ENCODE measurements around the gene ZNF532.
"Not testable (repeated sequence)": the region's sequence is repeated elsewhere in the genome, so short reads cannot be mapped to it uniquely, and the experiment has no call there.

ZNF532 gene

DNA sequence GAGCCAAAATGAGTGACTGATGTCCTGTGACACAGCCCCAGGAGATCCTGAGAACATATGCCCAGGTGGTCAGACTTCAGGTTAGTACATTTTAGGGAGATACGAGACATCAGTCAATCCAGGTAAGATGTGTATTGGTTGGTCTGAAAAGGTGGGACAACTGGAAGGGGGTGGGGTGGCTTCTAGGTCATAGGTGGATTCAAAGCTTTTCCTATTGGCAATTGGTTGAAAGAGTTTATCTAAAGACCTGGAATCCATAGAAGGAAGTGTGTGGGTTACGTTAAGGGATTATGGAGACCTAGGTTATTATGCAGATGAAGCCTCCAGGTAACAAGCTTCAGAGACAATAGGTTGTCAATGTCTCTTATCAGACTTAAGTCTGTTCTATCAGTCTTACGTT is 136.5 kb downstream of the ZNF532 start:
- DNase-seq (ENCODE audit: low spot score): no peak

DNA sequence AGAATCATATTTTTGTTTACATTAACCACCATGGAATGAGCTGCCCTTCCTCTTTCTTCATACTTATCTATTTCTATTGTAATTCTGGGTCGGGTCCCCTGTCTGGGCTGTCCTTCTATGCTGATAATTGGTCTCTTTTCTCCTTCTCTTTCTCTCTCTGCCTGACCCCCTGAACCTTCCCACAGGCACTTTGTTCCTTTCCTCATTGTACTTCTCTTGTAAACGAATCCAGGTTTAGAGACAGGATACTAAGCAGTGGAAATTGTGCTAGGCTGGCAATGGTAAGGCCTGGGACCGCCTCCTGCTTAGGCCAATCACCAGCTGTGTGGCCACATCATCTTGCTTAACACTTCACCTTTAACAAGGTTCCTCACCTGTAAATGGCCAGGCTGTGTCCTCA is 137.0 kb downstream of the ZNF532 start:
- no peak for DNase-seq (ENCODE audit: low spot score)

DNA sequence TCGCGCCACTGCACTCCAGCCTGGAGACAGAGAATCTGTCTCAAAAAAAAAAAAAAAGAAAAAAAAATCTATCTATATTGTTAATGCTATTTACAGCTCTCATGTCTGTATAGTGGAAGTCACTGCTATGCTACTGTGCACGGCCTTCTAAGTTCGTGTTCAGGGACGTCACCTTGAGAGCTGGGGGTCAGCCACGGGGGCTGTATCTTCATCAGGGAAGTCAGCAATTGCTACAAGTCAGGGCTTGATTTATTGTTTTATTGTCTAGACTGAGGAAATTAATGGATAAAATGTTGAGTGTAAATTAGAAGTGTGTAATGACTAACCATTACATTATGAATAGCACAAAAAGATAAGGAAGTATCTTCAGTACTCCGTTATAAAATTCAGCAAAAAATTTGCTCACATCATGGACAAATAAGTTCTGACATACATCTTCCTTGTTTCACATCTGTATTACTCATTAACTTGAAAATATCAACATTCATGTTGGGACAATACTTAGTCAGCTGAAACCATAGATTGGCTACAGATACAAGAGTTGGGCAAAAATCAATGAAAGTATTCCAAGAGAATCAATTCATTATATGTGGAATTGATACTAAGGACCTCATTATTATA is 138.4 kb downstream of the ZNF532 start:
- no peak for DNase-seq (ENCODE audit: low spot score)

DNA sequence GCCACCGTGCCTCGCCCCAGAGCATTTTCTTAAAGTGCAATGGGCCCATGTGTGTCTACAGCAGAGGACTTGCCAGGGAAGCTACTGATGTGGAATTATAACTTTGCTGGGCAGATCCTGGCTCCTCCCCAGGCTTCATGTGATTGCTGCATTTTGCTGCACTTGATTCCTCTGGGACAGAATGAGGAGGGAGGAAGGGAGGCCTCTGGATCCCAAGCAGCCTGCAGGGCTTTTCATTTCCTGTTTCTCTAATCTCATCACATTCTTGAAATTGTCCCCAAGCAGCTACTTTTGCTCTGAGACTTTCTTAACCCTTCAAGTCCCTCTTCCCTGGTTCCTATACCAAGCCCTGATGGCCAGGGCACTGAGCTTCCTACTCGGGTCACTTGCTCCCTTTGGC is 140.6 kb downstream of the ZNF532 start:
- no peak for DNase-seq (ENCODE audit: low spot score)

DNA sequence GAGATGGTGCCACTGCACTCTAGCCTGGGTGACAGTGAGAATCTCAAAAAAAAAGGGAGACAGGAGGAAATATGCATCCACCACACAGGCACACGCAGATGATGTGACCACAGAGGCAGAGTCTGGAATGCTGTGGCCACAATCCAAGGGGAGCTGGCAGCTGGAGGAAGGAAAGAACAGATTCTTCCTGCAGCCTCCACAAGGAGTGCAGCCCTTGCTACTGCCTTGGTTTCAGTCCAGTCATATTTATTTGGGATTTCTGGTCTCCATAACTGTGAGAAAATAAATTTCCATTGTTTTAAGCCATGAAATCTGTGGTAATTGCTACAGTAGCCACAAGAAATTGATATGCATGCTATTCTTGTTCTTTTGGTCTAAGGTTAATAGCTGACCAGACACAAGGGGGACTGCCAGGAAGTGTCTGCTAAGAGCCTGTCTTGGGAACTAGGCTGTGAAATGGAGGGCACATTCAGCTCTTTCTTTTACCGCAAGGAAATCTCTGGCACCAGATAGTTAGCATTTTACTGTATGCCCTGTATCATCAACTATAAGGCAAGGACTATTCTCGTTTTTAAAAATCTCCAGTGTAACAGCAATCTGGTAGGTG is 141.9 kb downstream of the ZNF532 start:
- no peak for DNase-seq (ENCODE audit: low spot score)

DNA sequence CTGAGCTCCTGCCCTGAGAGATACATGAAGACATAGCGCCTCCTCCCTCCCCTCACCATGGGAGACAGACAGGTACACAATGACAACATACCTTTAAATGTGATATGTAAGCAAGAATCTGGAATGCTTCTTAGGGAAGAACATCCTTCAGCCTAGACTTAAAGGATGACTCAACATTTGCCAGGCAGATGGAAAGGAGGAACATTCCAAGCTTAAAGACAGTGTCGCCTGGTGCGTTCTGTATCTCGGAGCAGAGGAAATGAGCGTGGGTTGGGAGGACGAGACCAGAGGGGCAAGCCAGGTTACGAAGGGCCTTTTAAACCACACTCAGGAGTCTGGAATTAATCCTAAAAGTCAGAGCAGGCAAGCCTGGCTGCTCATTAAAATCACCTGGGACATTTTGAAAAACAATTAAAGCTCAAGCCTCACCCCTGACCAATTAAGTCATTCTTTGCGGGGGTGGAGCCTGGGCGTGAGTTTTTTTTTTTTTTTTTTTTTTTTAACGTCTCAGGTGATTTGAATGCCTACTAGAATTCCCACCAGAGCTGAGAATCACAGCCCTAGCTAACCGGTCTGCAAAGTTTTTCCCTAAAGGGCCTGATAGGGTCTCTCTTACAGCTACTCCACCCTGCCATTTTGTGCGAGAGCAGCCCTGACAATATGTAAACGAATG is 143.8 kb downstream of the ZNF532 start:
- no peak for DNase-seq (ENCODE audit: low spot score)

DNA sequence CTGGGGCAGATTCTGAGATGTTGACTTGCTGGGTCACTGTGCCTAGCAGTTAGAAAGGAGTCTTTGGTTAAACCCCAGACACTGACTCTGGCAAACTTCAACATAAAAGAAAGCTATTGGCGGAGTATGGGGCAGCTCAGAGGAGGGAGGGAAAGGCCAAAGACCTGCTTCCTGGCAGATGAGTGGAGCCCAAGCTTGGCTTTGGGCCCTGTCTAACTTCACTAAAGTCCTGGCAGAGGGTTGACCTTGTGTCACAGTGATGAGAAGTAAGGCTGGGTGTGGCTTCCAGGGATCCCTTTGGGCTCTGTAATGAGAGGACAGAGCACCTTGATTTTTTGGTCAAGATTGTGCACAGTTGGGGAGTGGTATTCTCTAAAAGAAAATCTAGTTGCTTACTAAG is 145.2 kb downstream of the ZNF532 start:
- no peak for DNase-seq (ENCODE audit: low spot score)

DNA sequence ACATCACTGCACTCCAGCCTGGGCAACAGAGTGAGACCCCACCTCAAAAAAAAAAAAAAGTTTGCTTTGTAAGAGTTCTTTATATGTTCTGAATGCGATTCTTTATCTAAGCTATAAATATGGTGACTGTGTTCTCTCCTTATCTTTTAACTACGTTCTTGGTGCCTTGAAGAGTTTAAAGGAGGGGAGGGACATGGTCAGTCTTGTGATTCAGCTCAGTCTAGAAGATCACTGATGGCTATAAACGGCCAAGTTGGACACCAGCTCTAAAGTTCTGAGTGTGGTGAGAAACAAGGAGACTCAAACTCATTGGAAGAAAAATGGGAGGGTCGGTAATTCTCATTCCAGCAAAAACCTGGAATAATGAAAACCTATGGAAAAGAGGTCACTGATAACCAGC is 146.6 kb downstream of the ZNF532 start:
- DNase-seq (ENCODE audit: low spot score): no peak

DNA sequence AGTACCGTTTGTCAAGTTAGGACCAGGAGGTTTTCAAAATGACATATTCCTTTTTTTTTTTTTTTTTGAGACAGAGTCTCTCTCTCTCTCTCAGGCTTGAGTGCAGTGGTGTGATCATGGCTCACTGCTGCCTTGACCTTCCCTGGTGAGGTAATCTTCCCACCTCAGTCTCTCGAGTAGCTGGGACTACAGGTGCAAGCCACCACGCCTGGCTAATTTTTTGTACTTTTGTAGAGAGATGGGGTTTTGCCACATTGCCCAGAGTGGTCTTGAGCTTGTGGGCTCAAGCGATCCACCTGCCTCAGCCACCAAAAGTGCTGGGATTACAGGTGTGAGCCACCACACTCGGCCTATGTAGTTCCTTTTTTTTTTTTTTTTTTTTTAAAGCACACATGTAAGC is 147.1 kb downstream of the ZNF532 start:
- DNase-seq (ENCODE audit: low spot score): no peak

DNA sequence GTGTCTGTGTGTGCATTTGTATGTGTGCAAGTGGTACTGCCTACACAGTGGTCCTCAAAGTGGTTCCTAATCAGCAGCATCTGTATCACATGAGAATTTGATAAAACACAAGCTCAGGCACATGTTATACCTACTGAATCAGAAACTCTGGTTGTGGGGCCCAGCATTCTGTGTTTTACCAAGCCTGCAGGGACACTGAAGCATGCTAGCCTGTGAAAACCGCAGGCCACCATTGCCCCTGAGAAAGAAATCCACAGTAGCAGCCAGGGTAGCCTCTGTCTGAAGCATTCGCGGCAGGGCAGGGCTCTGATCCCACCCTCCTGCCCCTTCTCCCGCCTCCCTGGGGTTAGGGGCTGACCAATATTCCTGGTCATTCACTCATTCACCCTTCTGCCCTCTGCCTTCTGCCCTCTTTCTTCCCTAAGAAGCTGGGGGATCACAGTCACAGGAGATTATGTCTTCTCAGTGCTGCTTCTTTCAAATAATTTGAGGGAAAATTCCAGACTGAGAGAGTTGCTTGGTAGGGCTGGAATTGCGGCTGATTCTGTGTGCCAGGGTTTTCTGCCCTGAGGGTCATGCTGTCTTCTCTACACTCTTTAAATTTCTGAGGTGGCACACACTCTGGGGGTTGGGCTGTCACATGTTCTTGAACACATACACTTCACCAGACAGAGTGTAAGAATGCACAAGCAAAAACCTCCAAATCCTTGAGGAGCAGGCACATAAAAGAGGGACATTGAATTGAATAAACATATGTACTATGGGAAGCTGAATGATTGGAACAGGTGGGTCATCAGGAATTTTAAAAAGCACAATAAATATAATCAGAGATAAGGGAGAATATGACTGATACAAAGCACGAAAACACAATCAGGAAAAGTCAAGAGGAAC is 148.4 kb downstream of the ZNF532 start:
- no peak for DNase-seq (ENCODE audit: low spot score)

DNA sequence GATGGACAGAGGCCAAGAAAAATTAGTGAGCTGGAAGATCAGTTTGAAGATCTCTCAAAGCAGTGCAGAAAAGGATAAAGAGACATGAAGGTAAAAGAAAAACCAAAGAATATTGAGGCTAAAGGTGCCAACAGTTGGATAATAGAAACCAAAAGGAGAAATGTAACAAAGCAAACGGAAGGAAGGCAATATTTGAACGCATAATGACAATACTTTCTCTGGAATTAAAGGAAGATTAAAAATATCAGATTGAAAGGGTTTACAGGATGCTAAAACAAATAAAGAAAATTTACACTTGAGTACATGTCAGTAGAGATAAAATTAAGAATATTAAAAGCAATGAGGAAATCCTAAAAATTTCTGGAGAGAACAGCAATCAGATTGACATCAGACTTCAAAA is 149.1 kb downstream of the ZNF532 start:
- DNase-seq (ENCODE audit: low spot score): no peak

DNA sequence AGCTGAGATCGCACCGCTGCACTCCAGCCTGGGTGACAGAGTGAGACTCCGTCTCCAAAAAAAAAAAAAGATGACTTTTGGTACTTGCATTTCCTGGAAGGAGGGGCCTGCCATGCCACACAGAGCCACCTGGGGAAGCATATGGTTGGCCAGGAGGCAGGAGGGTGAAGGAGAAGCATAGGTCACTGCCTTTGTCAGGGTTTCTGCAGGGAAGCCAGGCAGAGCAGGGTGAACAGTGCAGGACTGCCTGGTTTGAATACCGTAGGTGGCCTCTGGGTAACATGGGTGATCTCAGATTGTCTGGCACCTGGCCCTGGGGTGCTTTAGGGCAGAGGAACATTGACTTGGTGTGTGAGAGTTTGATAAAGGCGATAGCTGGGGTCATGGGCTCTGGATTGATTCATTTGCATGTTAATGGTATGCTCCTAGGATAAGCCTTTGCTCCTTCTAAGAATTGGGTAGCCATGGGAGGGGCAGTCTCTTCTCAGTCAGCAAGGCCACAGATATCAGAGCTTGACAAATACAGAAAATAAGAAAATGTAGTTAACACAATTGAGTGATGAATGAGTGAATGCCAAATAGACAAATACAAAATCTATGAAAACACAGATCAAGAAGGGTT is 151.0 kb downstream of the ZNF532 start:
- DNase-seq (ENCODE audit: low spot score): no peak

DNA sequence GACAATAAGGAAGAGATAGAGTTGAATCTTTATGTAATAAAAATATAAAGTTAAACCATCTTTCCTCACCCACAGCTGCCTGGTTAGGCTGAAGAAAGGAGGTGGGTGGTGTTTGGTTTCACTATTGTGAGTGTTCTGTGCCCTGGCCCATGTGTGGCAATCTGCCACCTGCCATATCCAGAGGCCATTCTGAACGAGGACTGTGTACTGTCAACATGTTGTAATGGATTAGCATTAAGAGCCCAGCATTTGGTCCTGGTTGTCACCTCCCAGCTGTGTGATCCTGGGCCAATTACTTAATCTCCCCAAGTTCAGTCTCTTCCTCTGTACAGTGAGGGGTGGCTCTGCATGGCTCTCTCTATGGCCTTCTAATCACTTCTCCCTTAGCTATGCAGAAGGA is 156.8 kb downstream of the ZNF532 start:
- DNase-seq (ENCODE audit: low spot score): no peak

DNA sequence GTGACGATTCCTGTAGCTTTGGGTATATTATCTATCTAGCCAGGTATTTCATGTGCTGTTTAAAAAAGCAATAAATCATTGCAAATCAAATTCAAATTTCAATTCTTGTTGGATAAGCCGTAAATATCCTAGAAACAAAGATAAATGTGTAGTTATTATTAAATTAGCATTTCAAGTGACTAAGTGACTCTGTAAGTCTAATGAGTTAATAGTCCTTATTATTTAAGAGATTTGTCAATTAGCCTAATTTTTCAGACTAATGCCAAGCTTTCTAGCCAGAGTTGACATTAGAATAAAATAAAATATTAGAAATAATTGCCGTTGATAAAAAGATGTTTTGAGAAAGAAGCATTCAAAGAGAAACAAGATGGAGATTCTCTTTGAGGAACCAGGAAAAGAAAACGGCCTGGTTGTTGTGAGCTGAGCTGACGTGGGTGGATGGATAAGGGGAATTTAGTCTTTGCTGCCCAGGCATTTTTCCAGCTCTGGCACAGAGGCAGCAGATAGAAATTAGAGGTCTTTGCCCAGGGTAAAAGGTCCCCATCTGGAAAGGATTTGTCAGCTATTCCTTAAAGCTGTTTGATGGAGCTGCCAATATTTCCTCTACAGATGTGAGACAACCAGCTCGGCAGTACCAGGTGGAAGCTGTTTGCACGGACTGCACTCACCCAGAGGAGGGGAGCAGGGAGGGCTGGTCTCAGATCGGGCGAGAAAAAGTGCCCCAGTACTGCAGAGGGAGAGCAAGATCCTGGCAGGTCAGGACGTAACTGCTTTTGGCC is 157.7 kb downstream of the ZNF532 start:
- DNase-seq (ENCODE audit: low spot score): no peak

DNA sequence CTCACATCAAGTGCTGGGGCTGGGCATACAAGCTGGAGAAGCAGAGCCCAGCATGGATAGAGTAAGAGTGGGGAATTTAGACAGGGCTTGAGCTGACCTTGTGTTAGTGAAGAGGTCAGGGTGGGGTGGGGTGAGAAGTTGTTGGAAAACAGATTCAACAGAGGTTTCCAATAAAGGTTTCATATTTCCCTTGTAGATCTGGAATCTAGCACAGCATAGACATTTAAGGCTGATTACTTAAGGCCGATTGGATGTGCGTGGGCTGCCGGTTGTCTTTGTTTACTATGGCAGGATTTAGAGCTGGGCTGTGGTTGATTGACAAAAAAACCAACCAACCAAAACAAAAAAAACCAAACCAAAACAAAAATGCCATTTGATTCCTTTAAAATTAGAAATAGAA is 160.2 kb downstream of the ZNF532 start:
- DNase-seq (ENCODE audit: low spot score): no peak

DNA sequence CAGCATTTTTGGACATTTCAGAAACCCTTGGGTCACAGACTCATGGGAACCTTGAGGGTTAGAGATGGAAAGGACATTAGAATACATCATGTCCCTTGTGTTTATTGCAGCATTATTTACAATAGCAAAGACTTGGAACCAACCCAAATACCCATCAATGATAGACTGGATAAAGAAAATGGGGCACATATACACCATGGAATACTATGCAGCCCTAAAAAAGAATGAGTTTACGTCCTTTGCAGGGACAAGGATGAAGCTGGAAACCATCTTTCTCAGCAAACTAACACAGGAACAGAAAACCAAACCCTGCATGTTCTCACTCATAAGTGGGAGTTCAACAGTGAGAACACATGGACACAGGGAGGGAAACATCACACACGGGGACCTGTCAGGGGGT is 160.9 kb downstream of the ZNF532 start:
- DNase-seq (ENCODE audit: low spot score): not testable (repeated sequence)

DNA sequence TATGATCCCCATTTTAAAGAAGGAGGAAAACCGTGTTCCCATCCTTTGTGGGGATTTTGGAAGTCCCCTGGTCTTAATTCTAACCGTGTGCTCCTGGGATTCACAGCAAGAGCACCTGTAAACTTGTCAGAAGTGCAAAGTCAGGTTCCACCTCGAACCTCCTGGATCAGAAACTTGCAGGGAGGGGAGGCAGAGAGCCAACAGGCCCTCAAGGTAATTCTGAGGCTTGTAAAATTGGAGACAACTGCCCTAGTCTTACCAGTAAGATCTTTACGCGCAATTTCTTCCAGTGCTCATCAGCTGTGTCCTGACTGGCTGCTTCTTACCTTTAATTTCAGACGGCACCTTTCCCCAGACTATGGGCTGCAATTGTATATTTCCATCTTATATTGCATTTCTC is 161.7 kb downstream of the ZNF532 start:
- DNase-seq (ENCODE audit: low spot score): no peak

DNA sequence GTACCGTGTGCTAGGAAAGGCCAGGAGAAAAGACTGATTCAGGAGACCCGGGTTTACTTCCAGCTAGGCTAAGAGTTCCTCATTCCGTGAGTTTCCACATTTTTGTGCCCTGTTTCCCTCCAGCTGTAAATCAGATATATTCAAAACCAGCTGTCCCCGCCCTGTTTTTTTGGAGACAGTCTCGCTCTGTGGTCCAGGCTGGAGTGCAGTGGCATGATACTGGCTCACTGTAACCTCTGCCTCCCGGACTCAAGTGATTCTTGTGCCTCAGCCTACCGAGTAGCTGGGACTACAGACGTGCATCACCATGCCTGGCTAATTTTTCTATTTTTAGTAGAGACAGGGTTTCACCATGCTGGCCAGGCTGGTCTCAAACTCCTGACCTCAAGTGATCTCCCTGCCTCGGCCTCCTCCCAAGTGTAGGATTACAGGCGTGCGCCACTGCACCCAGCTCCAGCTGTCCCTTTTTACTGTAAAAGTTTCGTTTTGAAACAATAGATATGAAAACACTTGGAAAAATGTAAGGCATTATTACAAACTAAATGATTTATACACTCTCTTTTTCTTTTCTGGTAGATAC is 162.2 kb downstream of the ZNF532 start:
- no peak for DNase-seq (ENCODE audit: low spot score)

DNA sequence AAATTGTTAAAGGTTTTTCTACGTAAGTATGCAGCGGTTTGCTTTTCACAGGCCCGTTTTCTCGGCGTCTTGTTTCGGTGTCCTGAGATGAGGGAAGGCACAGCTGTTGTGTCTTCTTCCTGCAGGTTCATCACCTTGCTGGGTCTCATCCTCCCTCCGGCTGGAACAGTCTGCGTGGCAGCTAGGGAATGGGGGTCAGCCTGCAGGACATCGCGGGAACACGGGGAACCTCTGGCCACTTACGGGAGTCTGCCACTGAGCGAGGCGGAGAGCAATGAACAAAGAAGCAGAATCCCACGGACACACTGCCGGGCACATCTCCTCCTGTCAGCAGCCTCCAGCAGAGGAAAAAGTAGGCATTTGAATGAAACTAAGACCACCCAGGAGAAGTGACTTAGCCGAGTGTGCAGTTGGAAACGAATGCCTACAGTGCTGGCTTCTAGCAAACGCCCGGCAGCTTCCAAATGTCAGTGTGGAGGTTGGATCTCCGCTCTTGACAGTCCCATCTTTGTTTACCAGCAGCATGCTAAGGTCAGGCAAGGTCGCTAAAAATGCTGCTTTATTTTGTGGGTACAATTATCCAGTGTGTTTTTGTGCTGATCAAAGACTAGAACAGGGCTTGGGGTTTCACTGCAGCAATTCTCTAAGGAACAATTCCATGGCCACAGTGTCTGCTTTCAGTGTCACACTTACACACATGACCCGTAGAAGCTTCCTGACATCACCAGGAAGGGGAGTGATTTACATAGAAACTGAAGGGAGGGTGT is 165.2 kb downstream of the ZNF532 start:
- no peak for DNase-seq (ENCODE audit: low spot score)

DNA sequence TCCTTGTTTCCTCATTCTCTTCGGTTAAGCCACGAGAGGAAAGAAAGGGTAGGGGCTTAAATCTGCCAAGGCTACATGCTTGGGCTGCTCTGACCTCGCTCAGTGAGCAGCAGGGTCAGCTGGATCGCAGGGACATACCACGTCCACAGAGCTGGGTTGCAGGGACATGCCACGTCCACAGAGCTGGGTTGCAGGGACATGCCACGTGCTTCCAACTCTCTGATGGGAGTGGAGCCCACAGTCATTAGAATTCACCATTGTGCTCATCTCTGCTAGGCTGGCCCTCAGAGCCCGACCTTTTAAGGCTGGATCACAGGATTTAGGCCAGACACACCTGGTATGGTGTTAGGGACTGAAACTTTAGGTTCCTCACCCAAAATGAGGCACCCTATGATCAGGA is 167.6 kb downstream of the ZNF532 start:
- no peak for DNase-seq (ENCODE audit: low spot score)
